ENCODE measurements around the gene GHRH. TPM values are rescaled to one million over a fixed set of nuclear protein-coding genes. Genes with fewer than 3 reads are reported as not detected.

The GHRH gene
- total and polyA plus RNA-seq, 2 of the 4 experiments (the other 2 are of a cell fraction): not detected

- intact Hi-C loops (cut with micrococcal nuclease) (no loop called here), dilution Hi-C loops (cut with HindIII; ENCODE audit: low sequenced_read_pairs, unreplicated experiment) (no loop called here), in situ Hi-C loops (cut with MboI; ENCODE audit: low sequenced_read_pairs) (loop anchor here (10.0 kb wide), 1 partner anchor 179 kb away; no protein-coding TSS in a partner anchor)
- Histone ChIP-seq H3K9me1 (ENCODE audit: insufficient read depth, low read length) (peaks cover 27% of the 10 kb centered on the region), H2BK15ac (ENCODE audit: low read depth, low read length) (no peak overlapping the region), H3K18ac (ENCODE audit: low read depth, low read length) (no peak overlapping the region), H3K4me3 (ENCODE audit: insufficient read depth, low read depth, low read length) (no peak overlapping the region), H4K8ac (ENCODE audit: low read depth in 2 of 2, low read length in 2 of 2) (no peak overlapping the region), H3K27me3 (ENCODE audit: control insufficient read depth, insufficient read depth, low read length) (no peaks in the 10 kb centered on the region), H3K23ac (ENCODE audit: low read depth, low read length) (no peak overlapping the region), H2AK5ac (ENCODE audit: low read depth, low read length) (no peak overlapping the region), H3K4me2 (ENCODE audit: low read depth, low read length) (no peak overlapping the region), H3K4me1 (ENCODE audit: control insufficient read depth, insufficient read depth, low read length) (peaks cover 3% of the 10 kb centered on the region), H3K36me3 (ENCODE audit: control insufficient read depth, insufficient read depth, low read length) (peaks cover 48% of the 10 kb centered on the region), H3K27ac (ENCODE audit: insufficient read depth, low read length) (no peak overlapping the region), H2AK9ac (replicated peaks; ENCODE audit: low read depth, low read length, poor library complexity) (no peak overlapping the region), H2BK5ac (ENCODE audit: low read depth, low read length, poor library complexity, severe bottlenecking) (no peak overlapping the region), H3K79me1 (ENCODE audit: low read depth in 1 of 2, low read length in 2 of 2) (peaks cover 38 to 48% of the 10 kb centered on the region in 2 experiments), H3K14ac (replicated peaks; ENCODE audit: low read depth, low read length) (no peak overlapping the region), H2BK20ac (ENCODE audit: low read depth, low read length) (no peak overlapping the region), H3K4ac (ENCODE audit: low read depth, low read length) (no peak overlapping the region), H4K91ac (ENCODE audit: insufficient read depth, low read depth, low read length) (no peak overlapping the region), H2BK120ac (ENCODE audit: low read depth, low read length) (no peak overlapping the region), H3K9ac (ENCODE audit: low read depth, low read length) (no peak overlapping the region), H2AFZ (replicated peaks; ENCODE audit: low read length, poor library complexity) (no peak overlapping the region), H4K20me1 (ENCODE audit: insufficient read depth, low read length) (peaks cover 20% of the 10 kb centered on the region), H4K5ac (ENCODE audit: low read depth, low read length) (no peak overlapping the region), H3K9me3 (ENCODE audit: control insufficient read depth, insufficient read depth, low read length) (no peaks in the 10 kb centered on the region), H3K56ac (ENCODE audit: extremely low read depth, insufficient read depth, low read length) (no peak overlapping the region)
- no peak for TF ChIP-seq MAZ (IDR thresholded peaks at IDR 0.05; ENCODE audit: borderline replicate concordance, low read depth, low read length)
- TF ChIP-seq CHD1 (IDR thresholded peaks at IDR 0.05; ENCODE audit: low read depth, low read length): no peak
- no peak for TF ChIP-seq BHLHE40 (IDR thresholded peaks at IDR 0.05; ENCODE audit: low read depth, low read length)
- TF ChIP-seq FOS (IDR thresholded peaks at IDR 0.05; ENCODE audit: low read depth, low read length): no peak
- TF ChIP-seq POLR2A (IDR thresholded peaks at IDR 0.05; ENCODE audit: low read depth, low read length): no peak
- TF ChIP-seq NFE2L2 (IDR thresholded peaks at IDR 0.05; ENCODE audit: low read depth, low read length): no peak
- TF ChIP-seq RAD21 (IDR thresholded peaks at IDR 0.05; ENCODE audit: low read length): no peak
- no peak for TF ChIP-seq SMC3 (IDR thresholded peaks at IDR 0.05; ENCODE audit: low read depth, low read length)
- no peak for TF ChIP-seq CEBPB (IDR thresholded peaks at IDR 0.05; ENCODE audit: low read depth, low read length)
- TF ChIP-seq, protein P1, sequence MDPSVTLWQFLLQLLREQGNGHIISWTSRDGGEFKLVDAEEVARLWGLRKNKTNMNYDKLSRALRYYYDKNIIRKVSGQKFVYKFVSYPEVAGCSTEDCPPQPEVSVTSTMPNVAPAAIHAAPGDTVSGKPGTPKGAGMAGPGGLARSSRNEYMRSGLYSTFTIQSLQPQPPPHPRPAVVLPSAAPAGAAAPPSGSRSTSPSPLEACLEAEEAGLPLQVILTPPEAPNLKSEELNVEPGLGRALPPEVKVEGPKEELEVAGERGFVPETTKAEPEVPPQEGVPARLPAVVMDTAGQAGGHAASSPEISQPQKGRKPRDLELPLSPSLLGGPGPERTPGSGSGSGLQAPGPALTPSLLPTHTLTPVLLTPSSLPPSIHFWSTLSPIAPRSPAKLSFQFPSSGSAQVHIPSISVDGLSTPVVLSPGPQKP (IDR thresholded peaks at IDR 0.05; ENCODE audit: borderline replicate concordance, low read depth, low read length): no peak
- no peak for TF ChIP-seq MAFK (IDR thresholded peaks at IDR 0.05; ENCODE audit: low read depth, low read length)
- no peak for TF ChIP-seq RCOR1 (IDR thresholded peaks at IDR 0.05; ENCODE audit: insufficient replicate concordance, low read length)
- TF ChIP-seq USF2 (IDR thresholded peaks at IDR 0.05; ENCODE audit: low read depth, low read length): no peak
- TF ChIP-seq, protein P2, sequence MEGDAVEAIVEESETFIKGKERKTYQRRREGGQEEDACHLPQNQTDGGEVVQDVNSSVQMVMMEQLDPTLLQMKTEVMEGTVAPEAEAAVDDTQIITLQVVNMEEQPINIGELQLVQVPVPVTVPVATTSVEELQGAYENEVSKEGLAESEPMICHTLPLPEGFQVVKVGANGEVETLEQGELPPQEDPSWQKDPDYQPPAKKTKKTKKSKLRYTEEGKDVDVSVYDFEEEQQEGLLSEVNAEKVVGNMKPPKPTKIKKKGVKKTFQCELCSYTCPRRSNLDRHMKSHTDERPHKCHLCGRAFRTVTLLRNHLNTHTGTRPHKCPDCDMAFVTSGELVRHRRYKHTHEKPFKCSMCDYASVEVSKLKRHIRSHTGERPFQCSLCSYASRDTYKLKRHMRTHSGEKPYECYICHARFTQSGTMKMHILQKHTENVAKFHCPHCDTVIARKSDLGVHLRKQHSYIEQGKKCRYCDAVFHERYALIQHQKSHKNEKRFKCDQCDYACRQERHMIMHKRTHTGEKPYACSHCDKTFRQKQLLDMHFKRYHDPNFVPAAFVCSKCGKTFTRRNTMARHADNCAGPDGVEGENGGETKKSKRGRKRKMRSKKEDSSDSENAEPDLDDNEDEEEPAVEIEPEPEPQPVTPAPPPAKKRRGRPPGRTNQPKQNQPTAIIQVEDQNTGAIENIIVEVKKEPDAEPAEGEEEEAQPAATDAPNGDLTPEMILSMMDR (conservative IDR thresholded peaks at IDR 0.05; ENCODE audit: low read depth, low read length): no peak
- TF ChIP-seq RFX5 (IDR thresholded peaks at IDR 0.05; ENCODE audit: low read depth, low read length): no peak
- BruUV-seq (replicated peaks): no TSS peak
- POLR2A ChIA-PET (ENCODE audit: unreplicated experiment): no interaction called here
- ATAC-seq (ENCODE audit: low read depth) (no peak), DNase-seq (no peak)
- WGBS, 2 experiments (ENCODE audit: extremely low coverage in 2 of 2, insufficient read length in 1 of 2): no CpG with 5 or more reads among the region's 2 CpGs
- CTCF ChIA-PET: no interaction called here
Measured at GRCh38 chr20:37205794-37206193, 55.8 kb downstream of the GHRH start.

Data from IMR-90 (cell line).